Measurements from ENCODE around the gene CFAP100. TPM values are rescaled to one million over a fixed set of nuclear protein-coding genes. Genes with fewer than 3 reads are reported as not detected.

The CFAP100 gene
- total and polyA plus RNA-seq, 2 experiments from 2014 or later: not detected

- H3K36me3 ChIP-seq (replicated peaks; ENCODE audit: insufficient read depth, low read depth): no peaks in the 10 kb centered on the region
- TF ChIP-seq CTCF (IDR thresholded peaks at IDR 0.05; ENCODE audit: poor library complexity): no peak
- TF ChIP-seq EZH2 (IDR thresholded peaks at IDR 0.05; ENCODE audit: borderline replicate concordance): no peak
- no peak for TF ChIP-seq EZH2phosphoT487 (IDR thresholded peaks at IDR 0.05; ENCODE audit: low read depth, severe bottlenecking, unreplicated experiment)
- H3K9me2 ChIP-seq (replicated peaks; ENCODE audit: insufficient read depth): no peaks in the 10 kb centered on the region
- H4K20me1 ChIP-seq (ENCODE audit: insufficient read depth, poor library complexity, severe bottlenecking): no peaks in the 10 kb centered on the region
- WGBS (ENCODE audit: low lambda C conversion rate, missing lambda C conversion rate): 85% methylated on average over 3 of the region's 3 CpGs
- peaks cover 31% of the 10 kb centered on the region for H3K27me3 ChIP-seq
- no peaks in the 10 kb centered on the region for H3K79me2 ChIP-seq
- H3K9me3 ChIP-seq (ENCODE audit: low read depth): no peaks in the 10 kb centered on the region
- no peak for DNase-seq (ENCODE audit: low spot score)
- H3K4me1 ChIP-seq (ENCODE audit: insufficient read depth): peaks cover 8% of the 10 kb centered on the region
- H2AFZ ChIP-seq: no peak overlapping the region
- H3K4me2 ChIP-seq: no peak overlapping the region
- H3K27ac ChIP-seq: no peak overlapping the region
- no peak overlapping the region for H3K4me3 ChIP-seq
These were observed 34.0 kb upstream of the CFAP100 start for GRCh38 chr3:126360714-126361060.

GRCh38 chr3:126361211-126361610 is 33.5 kb upstream of the CFAP100 start:
- H3K36me3 ChIP-seq (replicated peaks; ENCODE audit: insufficient read depth, low read depth): no peaks in the 10 kb centered on the region
- H3K79me2 ChIP-seq: no peaks in the 10 kb centered on the region
- H2AFZ ChIP-seq: no peak overlapping the region
- peaks cover 31% of the 10 kb centered on the region for H3K27me3 ChIP-seq
- H3K27ac ChIP-seq: no peak overlapping the region
- no peaks in the 10 kb centered on the region for H3K9me2 ChIP-seq (replicated peaks; ENCODE audit: insufficient read depth)
- H3K4me1 ChIP-seq (ENCODE audit: insufficient read depth): peaks cover 8% of the 10 kb centered on the region
- no peaks in the 10 kb centered on the region for H4K20me1 ChIP-seq (ENCODE audit: insufficient read depth, poor library complexity, severe bottlenecking)
- no peak overlapping the region for H3K4me2 ChIP-seq
- no peak overlapping the region for H3K4me3 ChIP-seq
- H3K9me3 ChIP-seq (ENCODE audit: low read depth): no peaks in the 10 kb centered on the region
- DNase-seq (ENCODE audit: low spot score): no peak
- WGBS (ENCODE audit: low lambda C conversion rate, missing lambda C conversion rate): 81% methylated on average over 9 of the region's 9 CpGs
- no peak for TF ChIP-seq EZH2phosphoT487 (IDR thresholded peaks at IDR 0.05; ENCODE audit: low read depth, severe bottlenecking, unreplicated experiment)

GRCh38 chr3:126364130-126364695 is 30.5 kb upstream of the CFAP100 start:
- no peak overlapping the region for H3K4me3 ChIP-seq
- 90% methylated on average over 9 of the region's 9 CpGs for WGBS (ENCODE audit: low lambda C conversion rate, missing lambda C conversion rate)
- H2AFZ ChIP-seq: no peak overlapping the region
- no peak for DNase-seq (ENCODE audit: low spot score)
- H3K4me1 ChIP-seq (ENCODE audit: insufficient read depth): peaks cover 3% of the 10 kb centered on the region
- H3K79me2 ChIP-seq: no peaks in the 10 kb centered on the region
- no peak overlapping the region for H3K27ac ChIP-seq
- no peaks in the 10 kb centered on the region for H4K20me1 ChIP-seq (ENCODE audit: insufficient read depth, poor library complexity, severe bottlenecking)
- H3K9me3 ChIP-seq (ENCODE audit: low read depth): no peaks in the 10 kb centered on the region
- no peaks in the 10 kb centered on the region for H3K9me2 ChIP-seq (replicated peaks; ENCODE audit: insufficient read depth)
- peaks cover 18% of the 10 kb centered on the region for H3K27me3 ChIP-seq
- H3K4me2 ChIP-seq: no peak overlapping the region
- no peaks in the 10 kb centered on the region for H3K36me3 ChIP-seq (replicated peaks; ENCODE audit: insufficient read depth, low read depth)
- TF ChIP-seq CTCF (IDR thresholded peaks at IDR 0.05; ENCODE audit: poor library complexity): no peak
- TF ChIP-seq EZH2phosphoT487 (IDR thresholded peaks at IDR 0.05; ENCODE audit: low read depth, severe bottlenecking, unreplicated experiment): no peak
- TF ChIP-seq EZH2 (IDR thresholded peaks at IDR 0.05; ENCODE audit: borderline replicate concordance): no peak

- H3K27me3 ChIP-seq: peaks cover 12% of the 10 kb centered on the region
- H3K4me2 ChIP-seq: no peak overlapping the region
- no peaks in the 10 kb centered on the region for H3K79me2 ChIP-seq
- DNase-seq (ENCODE audit: low spot score): no peak
- no peaks in the 10 kb centered on the region for H3K9me3 ChIP-seq (ENCODE audit: low read depth)
- no peak overlapping the region for H2AFZ ChIP-seq
- no peak overlapping the region for H3K27ac ChIP-seq
- H3K4me1 ChIP-seq (ENCODE audit: insufficient read depth): peaks cover 3% of the 10 kb centered on the region
- no peaks in the 10 kb centered on the region for H3K9me2 ChIP-seq (replicated peaks; ENCODE audit: insufficient read depth)
- 88% methylated on average over 5 of the region's 5 CpGs for WGBS (ENCODE audit: low lambda C conversion rate, missing lambda C conversion rate)
- no peaks in the 10 kb centered on the region for H4K20me1 ChIP-seq (ENCODE audit: insufficient read depth, poor library complexity, severe bottlenecking)
- no peaks in the 10 kb centered on the region for H3K36me3 ChIP-seq (replicated peaks; ENCODE audit: insufficient read depth, low read depth)
- no peak overlapping the region for H3K4me3 ChIP-seq
- TF ChIP-seq CTCF (IDR thresholded peaks at IDR 0.05; ENCODE audit: poor library complexity): no peak
- TF ChIP-seq EZH2 (IDR thresholded peaks at IDR 0.05; ENCODE audit: borderline replicate concordance): no peak
- no peak for TF ChIP-seq EZH2phosphoT487 (IDR thresholded peaks at IDR 0.05; ENCODE audit: low read depth, severe bottlenecking, unreplicated experiment)
These were observed 29.9 kb upstream of the CFAP100 start for GRCh38 chr3:126364731-126365301.

All from hepatocyte (in vitro differentiated cells).